NCI-H2227 (cell line): ENCODE results near the gene RANBP10.
A peak's percentile ranks its signal among the peaks of the same experiment; 100 is the strongest.
"Not testable (repeated sequence)": the region's sequence is repeated elsewhere in the genome, so short reads cannot be mapped to it uniquely, and the experiment has no call there.

Source experiments
- DNase-seq: peaks from one replicate; lab custom pipeline; 2025; ENCODE audit not compliant: unreplicated experiment; lab: John Stamatoyannopoulos, UW

Gene RANBP10

DNA sequence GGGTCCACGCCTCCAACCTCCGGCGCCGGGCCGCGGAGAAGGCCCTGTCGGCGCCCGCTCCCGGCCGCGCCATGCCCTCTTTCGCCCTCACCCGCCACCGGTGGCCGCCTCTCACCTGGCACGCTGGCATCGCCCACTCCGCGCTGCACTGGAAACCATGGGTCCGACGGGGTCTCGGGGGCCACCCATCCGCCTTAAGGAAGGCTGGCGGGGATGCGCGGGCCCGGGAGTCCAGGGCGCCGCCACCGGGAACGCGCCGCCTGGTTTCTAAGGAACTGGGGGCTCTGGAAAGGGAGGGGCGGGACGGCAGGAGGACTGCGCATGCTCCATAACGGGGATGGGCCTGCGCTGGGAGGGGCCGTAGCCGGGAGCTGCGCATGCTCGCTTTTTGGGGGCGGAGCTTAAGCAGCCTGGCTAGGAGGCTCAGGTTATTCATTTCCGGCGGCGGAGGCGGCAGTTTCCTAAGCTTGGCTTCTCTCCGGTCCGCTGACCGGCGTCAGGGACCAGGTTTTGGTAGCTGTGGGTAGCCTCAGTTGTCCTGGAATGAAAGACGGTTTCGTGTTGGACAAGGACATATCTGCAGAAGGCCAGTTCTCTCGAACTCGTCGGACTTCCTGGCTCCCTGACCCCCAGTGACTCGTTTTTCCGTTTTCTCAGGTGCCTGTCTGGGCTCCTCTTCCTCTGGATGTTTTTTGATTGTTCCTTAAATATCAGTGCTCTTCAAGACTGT lies 87.1 kb downstream of the RANBP10 start, which contains the start of gene GFOD2:
GFOD2 (minus strand) TSS at position 269 of the 730 bp plus-strand sequence. CDS start 33,601 bp downstream, outside the sequence.
- peak; percentile 93 for DNase-seq

- DNase-seq = peak; percentile 49
Observed at GRCh38 chr16:67718668-67719047, 87.7 kb downstream of the RANBP10 start.

DNA sequence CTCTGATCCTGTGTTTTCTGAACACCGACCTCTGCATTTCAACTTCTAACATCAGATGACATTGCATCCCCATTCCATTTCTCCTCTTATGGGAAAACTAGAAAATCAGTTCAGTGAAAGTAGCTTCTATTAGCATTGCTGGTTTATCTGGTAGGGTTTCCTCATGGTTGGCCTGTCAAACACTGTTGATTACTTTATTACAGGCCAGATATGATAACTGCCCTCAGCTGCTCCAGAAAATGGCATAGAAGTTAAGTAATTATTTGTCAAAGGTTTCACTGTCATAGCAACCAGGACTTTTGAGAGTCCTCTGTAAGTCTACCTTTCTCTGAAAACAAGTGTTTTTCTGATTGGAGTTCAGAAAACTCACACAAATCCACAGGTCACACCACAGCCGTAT lies 90.3 kb downstream of the RANBP10 start:
- DNase-seq = no peak

- DNase-seq = no peak
Observed at GRCh38 chr16:67714522-67714921, 91.8 kb downstream of the RANBP10 start.

- DNase-seq = no peak
Observed at GRCh38 chr16:67713647-67714273, 92.6 kb downstream of the RANBP10 start.

DNA sequence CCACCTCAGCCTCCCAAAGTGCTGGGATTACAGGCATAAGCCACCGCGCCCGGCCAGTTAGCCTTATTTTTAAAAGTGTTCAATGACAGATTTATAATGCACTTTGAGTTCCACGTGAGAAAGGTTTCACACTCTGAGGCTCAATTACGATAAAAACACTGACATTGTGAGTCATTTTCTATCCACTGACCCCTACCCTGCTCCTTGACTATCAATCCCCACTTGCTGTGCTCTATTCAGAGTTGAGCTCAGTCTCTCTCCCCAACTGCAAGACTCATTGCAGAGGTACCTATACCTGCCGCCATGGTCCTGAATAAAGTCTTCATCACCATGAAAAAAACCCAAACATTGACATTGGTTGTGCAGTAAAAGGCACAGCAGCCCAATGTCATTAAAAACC lies 95.8 kb downstream of the RANBP10 start:
- DNase-seq = no peak

GRCh38 chr16:67709050-67709449 lies 97.3 kb downstream of the RANBP10 start:
- no peak for DNase-seq

GRCh38 chr16:67708368-67708771 lies 98.0 kb downstream of the RANBP10 start:
- DNase-seq = no peak

DNA sequence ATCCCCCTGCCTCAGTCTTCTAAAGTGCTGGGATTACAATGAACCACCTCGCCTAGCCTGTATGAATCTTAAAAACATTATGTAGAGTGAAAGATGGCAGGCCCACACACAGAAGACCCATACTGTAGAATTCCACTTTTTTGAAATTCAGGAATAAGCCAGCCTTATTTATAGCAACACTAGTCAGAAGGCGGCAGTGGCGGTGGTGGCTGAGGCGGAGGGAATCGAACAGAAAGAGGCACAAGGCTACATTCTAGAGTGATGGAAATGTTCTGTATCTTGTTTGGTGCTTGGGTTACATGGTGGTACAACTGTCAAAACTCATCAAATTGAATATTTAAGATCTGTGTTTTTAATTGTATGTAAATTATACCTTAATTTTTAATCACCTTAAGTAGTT lies 98.6 kb downstream of the RANBP10 start:
- no peak for DNase-seq

GRCh38 chr16:67707210-67707609 lies 99.2 kb downstream of the RANBP10 start:
- DNase-seq = no peak

GRCh38 chr16:67704110-67704509 lies 102.2 kb downstream of the RANBP10 start:
- DNase-seq = no peak

- no peak for DNase-seq
Observed at GRCh38 chr16:67703626-67704025, 102.7 kb downstream of the RANBP10 start.

DNA sequence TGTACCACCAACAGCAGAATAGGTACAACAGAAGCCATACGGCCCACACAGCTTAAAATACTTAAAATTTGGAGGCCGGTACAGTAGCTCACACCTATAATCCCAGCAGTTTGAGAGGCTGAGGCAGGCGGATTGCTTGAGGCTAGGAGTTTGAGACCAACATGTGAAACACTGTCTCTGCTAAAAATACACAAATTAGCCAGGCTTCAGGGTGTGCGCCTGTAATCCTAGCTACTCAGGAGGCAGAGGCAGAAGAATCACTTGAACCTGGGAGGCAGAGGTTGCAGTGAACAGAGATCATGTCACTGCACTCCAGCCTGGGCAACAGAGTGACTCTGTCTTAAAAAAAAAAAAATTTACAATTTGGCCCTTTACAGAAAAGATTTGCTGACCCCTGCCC lies 104.2 kb downstream of the RANBP10 start:
- DNase-seq = no peak

DNA sequence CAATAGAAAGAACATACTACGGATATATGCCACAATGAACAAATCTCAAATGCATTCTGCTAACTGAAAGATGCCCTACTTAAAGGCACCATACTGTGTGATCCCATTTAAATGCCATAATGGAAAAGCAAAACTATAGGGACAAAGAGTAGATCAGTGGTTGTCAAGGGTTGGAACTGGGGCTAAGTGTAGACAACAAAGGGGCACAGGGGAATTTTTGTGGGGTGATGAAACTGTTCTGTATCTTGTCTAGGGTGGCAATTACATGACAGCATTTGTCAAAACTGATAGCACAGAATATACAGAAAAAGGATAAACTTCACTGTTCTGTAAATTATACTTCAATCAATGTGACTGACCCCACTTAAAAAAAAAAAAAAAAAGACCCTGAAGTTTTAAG lies 104.9 kb downstream of the RANBP10 start:
- DNase-seq = peak; percentile 37

DNA sequence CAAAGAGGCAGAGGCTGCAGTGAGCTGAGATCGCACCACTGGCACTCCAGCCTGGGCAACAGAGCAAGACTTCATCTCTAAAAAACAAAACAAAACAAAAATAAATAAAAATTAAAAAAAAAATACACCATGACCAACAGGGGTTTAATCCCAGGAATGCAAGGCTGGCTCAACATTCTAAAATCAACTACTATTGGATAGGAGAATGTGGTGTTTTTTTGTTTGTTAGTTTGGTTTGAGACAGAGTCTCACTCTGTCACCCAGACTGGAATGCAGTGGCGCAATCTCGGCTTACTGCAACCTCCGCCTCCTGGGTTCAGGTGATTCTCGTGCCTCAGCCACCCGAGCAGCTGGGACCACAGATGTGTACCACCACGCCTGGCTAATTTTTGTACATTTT lies 107.1 kb downstream of the RANBP10 start:
- DNase-seq = no peak

GRCh38 chr16:67697422-67698185 lies 108.8 kb downstream of the RANBP10 start:
- no peak for DNase-seq

DNA sequence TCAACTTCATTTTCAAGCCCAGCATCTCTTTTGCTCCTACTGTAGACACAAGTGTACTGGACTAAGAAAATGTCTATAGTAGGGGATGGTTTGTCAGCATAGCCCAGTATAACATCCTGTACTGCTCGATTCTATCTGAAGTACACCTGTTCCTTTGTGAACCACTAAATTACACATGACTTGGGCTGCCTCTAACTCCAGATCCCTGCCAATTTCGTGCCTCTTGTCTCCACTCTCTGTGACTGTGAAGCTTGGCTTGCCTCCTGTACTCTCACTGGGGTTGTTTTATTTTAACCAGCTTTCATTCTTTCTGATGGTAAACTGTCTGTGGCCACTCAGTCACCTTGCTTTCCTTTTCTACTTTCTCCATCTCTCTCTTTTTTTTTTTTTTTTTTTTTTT lies 111.7 kb downstream of the RANBP10 start:
- DNase-seq = no peak

DNA sequence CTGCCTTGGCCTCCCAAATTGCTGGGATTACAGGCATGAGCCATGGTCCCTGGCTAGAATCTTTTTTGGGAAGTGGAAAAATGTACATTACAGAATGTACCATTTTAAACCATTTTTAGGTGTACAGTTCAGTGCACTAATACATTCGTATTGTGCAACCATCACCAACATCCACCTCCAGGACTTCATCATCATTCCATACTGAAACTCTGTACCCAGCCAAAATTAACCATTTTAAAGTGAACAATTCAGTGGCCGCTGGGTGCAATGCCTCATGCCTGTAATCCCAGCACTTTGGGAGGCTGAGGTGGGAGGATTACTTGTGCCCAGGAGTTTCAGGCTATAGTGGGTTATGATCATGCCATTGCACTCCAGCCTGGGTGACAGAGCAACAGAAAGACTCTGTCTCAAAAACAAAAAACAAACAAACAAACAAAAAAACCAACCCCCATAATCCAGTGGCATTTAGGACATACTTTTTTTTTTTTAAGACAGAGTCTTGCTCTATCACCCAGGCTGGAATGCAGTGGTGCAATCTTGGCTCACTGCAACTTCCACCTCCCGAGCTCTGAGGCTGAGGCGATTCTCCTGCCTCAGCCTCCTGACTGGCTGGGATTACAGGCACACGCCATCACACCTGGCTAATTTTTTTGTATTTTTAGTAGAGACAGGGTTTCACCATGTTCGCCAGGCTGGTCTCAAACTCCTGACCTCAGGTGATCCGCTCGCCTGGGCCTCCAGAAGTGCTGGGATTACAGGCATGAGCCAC lies 112.7 kb downstream of the RANBP10 start:
- not testable (repeated sequence) for DNase-seq

DNA sequence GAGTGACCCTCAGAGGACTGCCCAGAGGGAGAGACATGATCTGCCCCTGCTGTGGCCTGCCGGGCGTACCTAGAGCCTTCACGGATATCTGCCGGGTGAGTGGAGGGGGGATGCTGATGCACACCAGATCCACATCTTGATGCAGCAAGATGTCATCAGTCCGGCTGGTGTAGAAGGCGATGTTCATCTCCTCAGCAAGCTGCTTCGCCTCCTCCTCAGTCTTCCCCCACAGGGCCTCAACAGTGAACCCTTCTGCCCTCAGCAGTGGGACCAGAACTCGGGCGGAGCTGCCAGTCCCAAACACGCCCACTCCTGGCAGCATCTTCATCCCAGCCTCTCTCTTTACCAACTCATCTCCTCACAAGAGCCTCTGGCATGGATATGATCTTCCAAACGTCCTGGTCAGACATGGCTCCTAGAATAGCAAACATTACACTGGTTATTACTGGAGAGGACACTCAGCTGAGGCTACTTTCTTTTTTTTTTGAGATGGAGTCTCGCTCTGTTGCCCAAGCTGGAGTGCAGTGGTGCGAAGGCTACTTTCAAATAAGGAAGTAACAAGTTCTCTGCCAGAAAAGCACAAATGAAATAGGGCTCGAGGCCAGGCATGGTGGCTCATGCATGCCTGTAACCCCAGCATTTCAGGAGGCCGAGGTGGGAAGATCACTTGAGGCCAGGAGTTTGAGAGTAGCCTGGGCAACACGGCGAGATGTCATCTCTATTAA lies 120.8 kb downstream of the RANBP10 start:
- DNase-seq = no peak

DNA sequence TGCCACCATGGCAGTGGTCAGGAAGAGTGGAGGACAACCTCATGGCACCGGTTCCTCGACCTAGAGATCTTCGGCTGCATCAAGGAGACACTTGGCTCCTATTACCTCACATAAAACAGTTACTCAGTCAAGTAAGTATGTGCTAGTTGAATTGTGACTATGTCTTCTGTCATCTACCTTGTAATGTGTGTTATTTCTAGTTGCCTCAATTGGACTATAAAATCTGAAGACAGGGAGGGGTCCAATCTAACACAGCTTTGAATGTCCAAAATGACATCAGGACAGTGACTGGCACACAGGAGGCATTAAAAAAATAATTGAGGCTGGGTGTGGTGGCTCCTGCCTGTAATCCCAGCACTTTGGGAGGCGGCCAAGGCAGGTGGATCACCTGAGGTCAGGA lies 122.6 kb downstream of the RANBP10 start:
- no peak for DNase-seq
